ENCODE measurements around the gene CACNB1. TPM values are rescaled to one million over a fixed set of nuclear protein-coding genes. Genes with fewer than 3 reads are reported as not detected.
"Not testable (repeated sequence)": the region's sequence is repeated elsewhere in the genome, so short reads cannot be mapped to it uniquely, and the experiment has no call there.

Gene CACNB1
- total RNA-seq, 4 donors from 2014 or later: 7.1 to 20.3 (median 15.0) TPM

DNA sequence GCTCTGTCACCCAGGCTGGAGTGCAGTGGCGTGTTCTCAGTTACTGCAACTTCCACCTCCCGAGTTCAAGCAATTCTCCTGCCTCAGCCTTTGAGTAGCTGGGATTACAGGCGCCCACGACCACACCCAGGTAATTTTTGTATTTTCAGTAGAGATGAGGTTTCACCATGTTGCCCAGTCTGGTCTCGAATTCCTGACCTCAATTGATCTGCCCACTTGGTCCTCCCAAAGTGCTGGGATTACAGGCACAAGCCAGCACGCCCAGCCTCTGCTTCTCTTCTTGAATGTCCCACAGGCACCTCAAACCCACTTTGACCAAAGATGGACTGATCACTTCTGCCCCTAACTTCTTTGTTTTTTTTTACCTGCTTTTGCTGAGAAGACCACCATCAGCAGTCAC, 26.9 kb downstream of the CACNB1 start:
- no peak overlapping the region for H3K4me3 ChIP-seq

DNA sequence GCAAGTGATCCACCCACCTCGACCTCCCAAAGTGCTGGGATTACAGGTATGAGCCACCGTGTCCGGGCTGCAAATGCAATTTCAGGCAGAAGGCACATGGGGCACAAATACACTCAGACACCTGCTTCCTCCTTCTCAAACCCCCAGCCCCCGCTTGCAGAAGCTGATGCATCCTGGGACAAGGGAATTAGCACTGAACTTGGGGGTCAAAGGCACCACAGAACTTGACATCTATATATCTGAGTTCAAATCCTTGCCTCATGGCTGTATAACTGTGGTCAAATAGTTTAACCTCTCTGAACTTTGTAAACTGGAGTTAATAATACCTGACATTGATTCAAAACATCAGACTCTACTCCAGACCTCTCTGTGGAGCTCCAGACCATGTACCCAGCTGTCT, 27.4 kb downstream of the CACNB1 start:
- Histone ChIP-seq H3K4me1 (peaks cover 0 to 24% (median 9%) of the 10 kb centered on the region in 4 donors), H3K27me3 (peaks cover 0 to 6% of the 10 kb centered on the region in 2 donors), H3K27ac (no peak overlapping the region), H3K36me3 (peaks cover 0 to under 1% (median 0%) of the 10 kb centered on the region in 3 donors), H3K9me3 (no peaks in the 10 kb centered on the region), H3K4me3 (no peak overlapping the region)
- 59 to 71% methylated on average over 4 of the region's 4 CpGs for WGBS, 2 donors
- DNase-seq (ENCODE audit: low spot score in 2 of 2): no peak
- TF ChIP-seq EP300 (IDR thresholded peaks at IDR 0.05) (no peak), POLR2A (IDR thresholded peaks at IDR 0.05) (no peak)
- TF ChIP-seq, protein P1, sequence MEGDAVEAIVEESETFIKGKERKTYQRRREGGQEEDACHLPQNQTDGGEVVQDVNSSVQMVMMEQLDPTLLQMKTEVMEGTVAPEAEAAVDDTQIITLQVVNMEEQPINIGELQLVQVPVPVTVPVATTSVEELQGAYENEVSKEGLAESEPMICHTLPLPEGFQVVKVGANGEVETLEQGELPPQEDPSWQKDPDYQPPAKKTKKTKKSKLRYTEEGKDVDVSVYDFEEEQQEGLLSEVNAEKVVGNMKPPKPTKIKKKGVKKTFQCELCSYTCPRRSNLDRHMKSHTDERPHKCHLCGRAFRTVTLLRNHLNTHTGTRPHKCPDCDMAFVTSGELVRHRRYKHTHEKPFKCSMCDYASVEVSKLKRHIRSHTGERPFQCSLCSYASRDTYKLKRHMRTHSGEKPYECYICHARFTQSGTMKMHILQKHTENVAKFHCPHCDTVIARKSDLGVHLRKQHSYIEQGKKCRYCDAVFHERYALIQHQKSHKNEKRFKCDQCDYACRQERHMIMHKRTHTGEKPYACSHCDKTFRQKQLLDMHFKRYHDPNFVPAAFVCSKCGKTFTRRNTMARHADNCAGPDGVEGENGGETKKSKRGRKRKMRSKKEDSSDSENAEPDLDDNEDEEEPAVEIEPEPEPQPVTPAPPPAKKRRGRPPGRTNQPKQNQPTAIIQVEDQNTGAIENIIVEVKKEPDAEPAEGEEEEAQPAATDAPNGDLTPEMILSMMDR (IDR thresholded peaks at IDR 0.05): no peak

More for the DNA sequence above, 26.9 kb downstream of the CACNB1 start:
- Histone ChIP-seq H3K27ac (no peak overlapping the region), H3K9me3 (no peaks in the 10 kb centered on the region), H3K4me1 (peaks cover 0 to 20% (median 5%) of the 10 kb centered on the region in 4 donors), H3K27me3 (peaks cover 0 to 2% of the 10 kb centered on the region in 2 donors), H3K36me3 (peaks cover 0 to 5% (median 0%) of the 10 kb centered on the region in 3 donors)
- DNase-seq (ENCODE audit: low spot score in 2 of 2): no peak
- TF ChIP-seq, protein P1 (IDR thresholded peaks at IDR 0.05): no peak
- TF ChIP-seq POLR2A (IDR thresholded peaks at IDR 0.05): no peak
- no peak for TF ChIP-seq EP300 (IDR thresholded peaks at IDR 0.05)
- 67 to 85% methylated on average over 6 of the region's 6 CpGs for WGBS, 2 donors

DNA sequence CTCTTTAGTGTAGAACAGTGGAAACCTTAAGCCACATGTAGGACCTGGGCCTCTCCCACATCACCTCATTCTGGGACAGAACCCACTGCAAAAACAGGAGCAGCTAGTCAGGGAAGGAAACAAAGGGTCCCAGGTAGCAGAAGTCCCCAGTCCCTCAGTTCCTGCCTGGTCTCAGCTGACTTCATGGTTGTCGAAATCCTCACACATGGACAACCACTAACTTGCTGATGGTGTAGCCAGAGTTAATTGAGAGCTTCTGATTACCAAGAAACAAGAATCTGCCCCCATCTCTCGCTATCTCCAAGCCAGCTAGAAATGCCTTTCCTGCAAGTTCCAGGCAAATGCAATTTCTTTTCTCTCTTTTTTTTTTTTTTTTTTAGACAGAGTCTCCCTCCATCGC, 28.0 kb downstream of the CACNB1 start:
- DNase-seq (ENCODE audit: low spot score in 2 of 2): no peak
- Histone ChIP-seq H3K4me3 (no peak overlapping the region), H3K27me3 (peaks cover 0 to 8% of the 10 kb centered on the region in 2 donors), H3K4me1 (peaks cover 0 to 24% (median 9%) of the 10 kb centered on the region in 4 donors), H3K36me3 (no peaks in the 10 kb centered on the region), H3K27ac (no peak overlapping the region), H3K9me3 (no peaks in the 10 kb centered on the region)
- no peak for TF ChIP-seq EP300 (IDR thresholded peaks at IDR 0.05)
- TF ChIP-seq, protein P1 (IDR thresholded peaks at IDR 0.05): no peak
- no peak for TF ChIP-seq POLR2A (IDR thresholded peaks at IDR 0.05)
- 72 to 79% methylated on average over 3 of the region's 3 CpGs for WGBS, 2 donors

- Histone ChIP-seq H3K36me3 (no peaks in the 10 kb centered on the region), H3K4me1 (peaks cover 0 to 24% (median 13%) of the 10 kb centered on the region in 4 donors), H3K27ac (no peak overlapping the region), H3K27me3 (peaks cover 0 to 8% of the 10 kb centered on the region in 2 donors), H3K9me3 (no peaks in the 10 kb centered on the region), H3K4me3 (no peak overlapping the region)
- TF ChIP-seq EP300 (IDR thresholded peaks at IDR 0.05) (no peak), POLR2A (IDR thresholded peaks at IDR 0.05) (no peak)
- TF ChIP-seq, protein P1 (IDR thresholded peaks at IDR 0.05): no peak
- DNase-seq (ENCODE audit: low spot score in 2 of 2): no peak
- 83 to 86% methylated on average over 14 of the region's 14 CpGs for WGBS, 2 donors
These were observed 28.4 kb downstream of the CACNB1 start for GRCh38 chr17:39169101-39169500.

DNA sequence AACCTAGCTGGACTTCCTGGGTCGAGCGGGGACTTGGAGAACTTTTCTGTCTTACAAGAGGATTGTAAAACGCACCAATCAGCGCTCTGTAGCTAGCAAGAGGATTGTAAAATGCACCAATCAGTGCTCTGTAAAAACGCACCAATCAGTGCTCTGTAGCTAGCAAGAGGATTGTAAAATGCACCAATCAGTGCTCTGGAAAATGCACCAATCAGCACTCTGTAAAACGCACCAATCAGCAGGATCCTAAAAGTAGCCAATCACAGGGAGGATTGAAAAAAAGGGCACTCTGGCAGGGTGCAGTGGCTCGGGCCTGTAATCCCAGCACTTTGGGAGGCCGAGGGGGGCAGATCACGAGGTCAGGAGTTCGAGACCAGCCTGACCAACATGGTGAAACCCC, 29.0 kb downstream of the CACNB1 start:
- not testable (repeated sequence) for H3K9me3 ChIP-seq; H3K27me3 ChIP-seq; DNase-seq (ENCODE audit: low spot score in 2 of 2); H3K36me3 ChIP-seq; H3K4me3 ChIP-seq; H3K27ac ChIP-seq
- peaks cover 0 to 28% (median 14%) of the 10 kb centered on the region in 4 donors for H3K4me1 ChIP-seq
- 95 to 96% methylated on average over 10 of the region's 10 CpGs for WGBS, 2 donors

DNA sequence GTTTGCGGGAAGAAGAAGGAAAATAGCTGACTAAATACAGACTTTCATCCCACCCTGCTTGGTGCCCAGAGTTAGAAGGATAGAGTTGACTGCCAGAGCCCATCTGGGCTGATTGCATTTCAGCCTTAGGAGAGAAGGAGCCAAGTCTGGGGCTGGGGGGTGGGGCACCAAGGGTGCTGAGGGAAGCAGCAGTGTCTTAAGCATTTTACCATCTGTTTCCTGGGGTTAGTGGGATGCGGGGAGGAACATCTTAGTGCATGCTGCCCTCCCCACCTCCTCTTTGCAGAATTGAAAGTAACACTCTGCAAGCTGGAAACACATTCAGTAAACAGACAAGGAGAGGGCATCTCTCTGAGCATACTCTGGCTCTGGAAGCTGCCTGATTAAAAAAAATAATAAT, 30.0 kb downstream of the CACNB1 start:
- no peaks in the 10 kb centered on the region for H3K9me3 ChIP-seq
- WGBS, 2 donors: 19 to 36% methylated on average over 2 of the region's 2 CpGs
- peaks cover 0 to 8% of the 10 kb centered on the region in 2 donors for H3K27me3 ChIP-seq
- H3K27ac ChIP-seq: no peak overlapping the region
- H3K4me3 ChIP-seq: no peak overlapping the region
- no peak for DNase-seq (ENCODE audit: low spot score in 2 of 2)
- TF ChIP-seq, protein P1 (IDR thresholded peaks at IDR 0.05): no peak
- TF ChIP-seq EP300 (IDR thresholded peaks at IDR 0.05): peak in 1 of 2 donors; percentile 17
- H3K36me3 ChIP-seq: no peaks in the 10 kb centered on the region
- peaks cover 0 to 28% (median 14%) of the 10 kb centered on the region in 4 donors for H3K4me1 ChIP-seq

Measured in tibial nerve (tissue), 4 donors.